ENCODE measurements around the gene NFIA.

NFIA gene

GRCh38 chr1:61316493-61316892, 234.1 kb downstream of the NFIA start:
- DNase-seq: no peak

DNA sequence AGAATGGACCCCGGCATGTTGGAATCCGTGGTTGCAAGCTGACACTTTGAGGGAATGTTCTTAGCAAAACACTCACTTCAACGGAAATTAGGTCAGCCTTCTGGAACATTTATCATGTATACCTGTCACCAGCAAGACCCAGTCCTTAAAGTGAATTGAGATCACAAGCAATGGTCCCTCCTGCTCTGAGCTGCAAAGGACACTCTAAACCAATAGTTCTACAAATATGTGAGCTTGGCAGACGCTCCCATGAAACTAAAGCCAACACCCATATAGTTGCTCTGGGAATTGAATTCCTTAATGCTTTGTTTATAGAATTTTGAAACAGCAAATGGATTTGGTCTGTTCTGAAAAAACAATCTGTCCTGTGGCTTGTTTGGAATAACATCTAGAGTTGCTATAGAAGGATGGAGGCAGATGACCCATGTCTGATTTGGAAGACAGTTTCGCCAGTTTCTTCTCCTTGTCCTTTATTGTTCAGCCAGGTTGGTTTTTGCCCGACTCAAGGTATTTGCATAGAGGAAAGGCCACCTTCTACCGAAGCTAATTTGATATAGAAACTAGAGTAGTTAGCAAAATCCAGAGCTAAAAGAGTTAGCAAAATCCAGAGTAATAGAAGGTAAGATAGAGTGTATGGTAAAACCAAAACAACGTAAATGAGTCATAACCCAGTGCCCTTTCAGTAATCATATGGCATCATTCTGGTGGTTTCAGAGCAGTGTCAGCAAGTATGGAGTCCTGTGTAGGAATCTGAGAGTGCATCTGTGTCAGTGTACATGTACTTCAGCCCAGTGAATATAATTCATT, 236.2 kb downstream of the NFIA start:
- DNase-seq: no peak

GRCh38 chr1:61320575-61320974, 238.2 kb downstream of the NFIA start:
- DNase-seq: no peak

GRCh38 chr1:61322008-61322744, 239.8 kb downstream of the NFIA start:
- DNase-seq: no peak

GRCh38 chr1:61322769-61323168, 240.4 kb downstream of the NFIA start:
- DNase-seq: no peak

GRCh38 chr1:61323681-61324328, 241.4 kb downstream of the NFIA start:
- DNase-seq: no peak

GRCh38 chr1:61326713-61327112, 244.4 kb downstream of the NFIA start:
- no peak for DNase-seq

DNA sequence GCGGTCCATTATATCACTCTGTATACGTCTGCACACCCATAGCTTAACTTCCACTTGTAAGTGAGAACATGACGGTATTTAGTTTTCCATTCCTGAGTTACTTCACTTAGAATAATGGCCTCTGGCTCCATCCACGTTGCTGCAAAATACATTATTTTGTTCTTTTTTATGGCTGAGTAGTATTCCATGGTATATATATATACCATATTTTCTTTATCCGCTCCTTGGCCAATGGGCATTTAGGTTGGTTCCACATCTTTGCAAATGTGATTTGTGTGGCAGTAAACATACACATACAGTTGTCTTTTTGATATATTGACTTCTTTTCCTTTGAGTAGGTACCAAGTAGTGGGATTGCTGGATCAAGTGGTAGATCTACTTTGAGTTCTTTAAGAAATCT, 245.1 kb downstream of the NFIA start:
- no peak for DNase-seq

DNA sequence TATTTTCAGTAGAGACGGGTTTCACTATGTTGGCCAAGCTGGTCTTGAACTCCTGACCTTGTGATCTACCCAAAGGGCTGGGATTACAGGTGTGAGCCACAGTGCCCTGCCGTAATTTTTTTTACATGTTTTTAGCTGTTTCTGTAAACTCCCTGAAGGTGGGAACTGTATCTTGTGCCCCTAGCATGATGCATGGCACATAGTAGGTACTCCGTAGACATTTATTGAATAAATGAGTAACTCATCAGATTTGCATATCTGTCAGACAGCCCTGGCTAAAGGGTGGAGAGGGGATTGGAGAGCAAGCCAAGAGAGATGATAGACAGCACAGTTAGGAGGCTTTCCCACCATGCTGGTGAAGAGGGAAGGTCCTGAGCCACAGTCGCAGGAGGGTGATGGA, 247.2 kb downstream of the NFIA start:
- DNase-seq: no peak

- DNase-seq: no peak
Measured at GRCh38 chr1:61330018-61330417, 247.7 kb downstream of the NFIA start.

DNA sequence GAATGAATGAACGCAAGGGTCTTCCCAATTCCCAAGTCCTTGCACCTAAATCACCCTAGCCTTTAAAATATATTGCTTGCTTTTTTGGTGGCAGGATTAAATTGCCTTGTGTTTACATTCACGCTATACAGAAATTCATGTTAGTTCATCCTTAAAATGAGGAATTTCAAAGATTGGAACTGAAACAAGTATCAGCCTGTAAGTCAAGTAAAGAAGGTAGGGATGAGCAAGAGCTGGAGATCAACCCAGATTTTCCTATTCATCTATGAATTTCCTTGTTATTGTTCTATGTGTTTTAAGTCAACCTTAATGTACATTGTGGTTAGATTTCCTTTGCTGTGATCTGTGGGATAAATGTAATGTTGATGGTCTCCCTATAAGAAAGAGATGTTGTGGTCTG, 248.2 kb downstream of the NFIA start:
- no peak for DNase-seq

DNA sequence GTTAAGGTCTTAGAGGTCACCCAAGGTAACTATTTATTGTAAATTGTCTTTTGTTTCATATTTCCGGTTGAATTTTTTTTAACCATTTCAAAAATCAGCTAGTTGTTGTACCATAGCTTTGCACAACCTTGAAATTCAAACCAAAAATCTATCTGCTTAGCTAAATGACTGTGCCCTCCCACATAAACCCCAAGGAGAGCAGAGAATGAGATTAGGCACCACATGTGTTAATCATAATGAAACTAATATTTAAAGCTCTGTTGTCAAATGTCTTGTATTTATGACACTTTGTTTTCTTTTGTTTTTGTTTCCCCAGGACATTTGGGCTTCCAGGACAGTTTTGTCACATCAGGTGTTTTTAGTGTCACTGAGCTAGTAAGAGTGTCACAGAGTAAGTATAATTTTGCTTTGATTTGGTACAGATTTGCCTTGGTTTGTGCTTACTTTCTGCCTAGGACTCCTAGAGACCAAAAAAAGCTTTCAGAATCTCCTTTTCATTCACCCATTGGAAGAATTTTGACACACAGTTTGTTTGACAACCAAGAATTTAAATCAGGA, 249.9 kb downstream of the NFIA start:
- no peak for DNase-seq

GRCh38 chr1:61332796-61333195, 250.4 kb downstream of the NFIA start:
- no peak for DNase-seq

- DNase-seq: no peak
Measured at GRCh38 chr1:61334718-61335589, 252.6 kb downstream of the NFIA start.

- DNase-seq: no peak
Measured at GRCh38 chr1:61337037-61337436, 254.7 kb downstream of the NFIA start.

DNA sequence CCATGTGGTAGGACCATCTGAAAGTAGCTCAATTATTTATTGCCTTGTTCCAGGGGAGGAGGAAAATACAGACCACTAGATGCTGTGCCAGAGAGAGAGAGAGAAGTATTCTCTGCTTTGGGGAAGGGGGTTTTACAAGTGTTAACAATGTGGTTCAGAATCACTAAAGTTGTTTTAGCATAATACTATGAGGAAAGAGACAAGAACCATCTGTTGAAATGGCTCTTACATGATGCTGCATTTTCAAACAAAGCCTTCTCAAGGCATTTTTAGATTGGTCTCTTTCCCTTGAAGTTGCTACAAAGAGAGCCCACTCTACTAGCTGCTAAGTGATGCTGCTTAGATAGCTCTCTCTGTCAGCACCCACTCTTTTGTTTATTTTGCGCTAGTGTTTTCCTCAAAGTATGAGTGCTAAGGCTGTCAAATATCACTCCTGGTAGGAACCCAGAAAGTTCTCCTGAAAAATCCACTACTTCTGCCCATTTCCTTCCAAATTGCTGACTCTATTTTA, 255.1 kb downstream of the NFIA start:
- no peak for DNase-seq

GRCh38 chr1:61337981-61338848, 255.9 kb downstream of the NFIA start:
- peak; percentile 65 for DNase-seq

DNA sequence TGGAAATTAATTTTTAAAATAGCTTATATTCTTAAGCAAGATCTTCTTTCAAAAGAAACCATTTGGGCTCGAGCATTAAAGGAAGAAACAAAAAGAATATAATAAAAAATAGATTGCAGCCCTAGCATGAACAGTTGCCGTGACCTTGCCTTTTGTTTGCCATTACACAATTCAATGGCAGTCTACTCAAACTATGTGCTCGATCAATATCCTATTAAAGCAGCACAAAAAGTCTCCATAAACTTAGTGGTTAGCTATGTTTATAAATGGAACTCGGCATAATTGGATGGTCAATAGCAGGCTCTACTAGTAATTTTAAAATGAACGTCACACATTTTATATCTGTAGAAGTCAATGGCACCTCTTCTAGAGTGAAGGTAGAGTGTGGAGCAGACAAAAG, 256.5 kb downstream of the NFIA start:
- peak; percentile 54 for DNase-seq

GRCh38 chr1:61341426-61341825, 259.1 kb downstream of the NFIA start:
- DNase-seq: no peak

GRCh38 chr1:61343734-61344420, 261.5 kb downstream of the NFIA start:
- DNase-seq: no peak

- no peak for DNase-seq
Measured at GRCh38 chr1:61344696-61345095, 262.3 kb downstream of the NFIA start.

Measured in NCI-H2227 treated with DMSO at 0.1 percent for 48 hours (cell line).